HG03457 (cell line): ENCODE data around the gene ENHO.
"Not testable (repeated sequence)": the region's sequence is repeated elsewhere in the genome, so short reads cannot be mapped to it uniquely, and the experiment has no call there.

Experiments used
- ATAC-seq: cut with Tn5 transposase; IDR thresholded peaks from one replicate; pipeline ENCODE4 v1.9.1; 2021; ENCODE audit warnings: moderate number of reproducible peaks; ENCODE audit not compliant: unreplicated experiment

ENHO gene

DNA sequence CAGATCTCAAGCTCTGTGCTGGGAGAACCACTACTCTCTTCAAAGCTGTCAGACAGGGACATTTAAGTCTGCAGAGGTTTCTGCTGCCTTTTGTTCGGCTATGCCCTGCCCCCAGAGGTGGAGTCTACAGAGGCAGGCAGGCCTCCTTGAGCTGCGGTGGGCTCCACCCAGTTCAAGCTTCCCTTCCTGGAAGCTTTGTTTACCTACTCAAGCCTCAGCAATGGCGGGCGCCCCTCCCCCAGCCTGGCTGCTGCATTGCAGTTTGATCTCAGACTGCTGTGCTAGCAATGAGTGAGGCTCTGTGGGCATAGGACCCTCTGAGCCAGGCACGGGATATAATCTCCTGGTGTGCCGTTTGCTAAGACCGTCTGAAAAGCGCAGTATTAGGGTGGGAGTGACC is 9.3 kb upstream of the ENHO start:
- not testable (repeated sequence) for ATAC-seq

DNA sequence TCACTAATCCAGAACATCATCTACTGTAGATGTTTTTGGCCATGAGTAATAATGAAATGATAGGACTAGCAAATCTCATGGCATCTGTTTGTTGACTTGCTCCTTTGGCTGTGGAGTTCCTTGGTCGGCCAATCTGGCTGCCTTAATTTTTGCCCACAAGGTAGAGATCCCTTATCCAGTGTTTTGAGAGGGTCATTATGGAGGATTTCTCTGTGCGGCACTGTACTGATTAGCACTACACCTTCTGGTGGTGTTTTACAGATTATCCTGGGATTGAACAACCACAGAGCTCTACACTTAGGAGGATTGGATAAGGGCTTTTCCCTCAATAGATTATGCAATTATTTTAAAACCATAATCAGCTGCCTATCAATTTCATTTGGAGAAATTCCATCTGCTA is 3.2 kb upstream of the ENHO start:
- ATAC-seq, result no peak

DNA sequence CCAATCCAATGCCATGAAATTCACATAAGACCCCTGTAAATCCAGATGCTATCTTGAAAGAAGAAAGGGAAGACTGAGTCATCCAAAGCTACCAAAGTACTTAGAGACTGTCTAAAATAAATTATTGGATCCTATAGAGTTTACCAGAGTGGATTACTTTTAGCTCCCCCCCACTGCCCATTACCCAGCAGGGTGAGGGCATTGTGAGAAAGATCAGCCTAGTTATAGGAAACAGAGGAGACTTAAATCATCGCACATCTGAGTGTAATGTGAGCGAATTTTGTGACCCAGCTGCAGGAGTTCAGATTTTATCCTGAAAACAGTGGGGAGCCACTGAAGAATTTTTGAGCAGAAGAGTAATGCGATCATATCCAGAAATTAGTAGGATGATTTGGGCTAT is 1.6 kb upstream of the ENHO start:
- no peak for ATAC-seq

DNA sequence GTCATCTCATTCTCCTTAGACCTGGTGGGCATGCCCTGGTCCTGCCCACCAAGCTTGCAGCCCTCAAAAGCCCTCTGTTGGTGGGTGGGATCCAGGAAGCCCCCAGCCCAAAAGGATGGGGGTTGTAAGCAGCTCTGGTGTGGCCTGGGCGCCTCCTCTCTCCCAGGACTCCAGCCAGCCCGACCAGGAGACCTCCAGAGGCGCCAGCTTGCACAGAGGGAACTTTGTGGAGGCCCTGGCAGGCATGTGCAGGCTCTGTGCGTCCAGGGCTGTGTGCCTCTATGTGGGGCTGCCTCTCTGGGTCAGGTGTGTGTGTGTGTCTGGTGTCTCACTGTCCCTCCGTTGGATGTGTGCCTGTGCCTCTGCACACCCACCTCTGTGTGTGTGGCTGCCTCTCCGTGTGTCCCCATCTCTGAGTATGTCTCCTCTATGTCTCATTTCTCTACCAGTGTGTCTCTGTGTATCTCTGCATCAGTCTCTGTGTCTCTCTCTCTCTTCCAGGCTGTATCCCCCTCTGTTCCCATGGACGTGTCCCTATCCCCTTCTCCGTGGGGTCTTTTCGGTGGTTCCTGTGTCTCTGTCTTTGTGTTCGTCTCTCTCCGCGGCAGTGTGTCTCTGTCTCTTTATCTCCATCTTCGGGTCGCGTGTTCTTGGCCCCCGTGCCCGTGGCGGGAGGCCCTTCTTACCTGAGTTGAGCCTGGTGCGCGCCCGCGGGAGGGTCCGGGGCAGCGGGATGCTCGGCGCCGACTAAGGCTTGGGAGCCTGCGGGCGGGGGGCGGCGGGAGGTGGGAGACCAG is 501 bp downstream of the ENHO start:
- no peak for ATAC-seq

DNA sequence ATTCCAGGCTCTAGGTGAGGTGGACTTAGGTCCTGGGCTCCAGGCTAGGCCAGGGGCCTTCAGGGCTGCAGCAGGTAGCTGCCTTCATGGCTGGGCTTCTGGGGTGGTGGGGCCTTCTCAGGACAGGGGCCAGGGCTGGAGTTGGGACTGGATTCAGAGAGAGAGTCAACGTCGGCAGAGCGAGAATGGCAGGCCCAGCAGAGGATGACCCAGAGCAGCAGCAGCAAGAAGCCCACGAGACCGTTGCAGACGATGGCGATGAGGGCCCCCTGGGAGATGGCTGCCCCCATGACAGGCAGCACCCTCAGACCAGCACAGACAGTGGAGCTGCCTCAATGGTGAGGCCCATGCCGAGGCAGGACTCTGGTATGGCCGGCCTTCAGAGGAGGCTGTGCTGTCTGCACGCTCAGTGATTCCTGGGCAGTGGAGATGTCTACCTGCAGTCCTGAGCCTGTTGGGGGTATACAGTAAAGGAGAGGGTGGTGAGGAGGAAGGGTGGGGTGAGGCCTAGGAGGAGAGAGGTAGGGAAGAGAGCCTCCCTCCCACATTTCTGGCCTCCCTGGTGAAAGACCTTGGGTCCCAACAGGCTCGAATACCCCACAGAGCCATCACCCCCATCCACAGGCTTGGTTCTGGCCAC is 1.3 kb downstream of the ENHO start:
- ATAC-seq, result no peak

DNA sequence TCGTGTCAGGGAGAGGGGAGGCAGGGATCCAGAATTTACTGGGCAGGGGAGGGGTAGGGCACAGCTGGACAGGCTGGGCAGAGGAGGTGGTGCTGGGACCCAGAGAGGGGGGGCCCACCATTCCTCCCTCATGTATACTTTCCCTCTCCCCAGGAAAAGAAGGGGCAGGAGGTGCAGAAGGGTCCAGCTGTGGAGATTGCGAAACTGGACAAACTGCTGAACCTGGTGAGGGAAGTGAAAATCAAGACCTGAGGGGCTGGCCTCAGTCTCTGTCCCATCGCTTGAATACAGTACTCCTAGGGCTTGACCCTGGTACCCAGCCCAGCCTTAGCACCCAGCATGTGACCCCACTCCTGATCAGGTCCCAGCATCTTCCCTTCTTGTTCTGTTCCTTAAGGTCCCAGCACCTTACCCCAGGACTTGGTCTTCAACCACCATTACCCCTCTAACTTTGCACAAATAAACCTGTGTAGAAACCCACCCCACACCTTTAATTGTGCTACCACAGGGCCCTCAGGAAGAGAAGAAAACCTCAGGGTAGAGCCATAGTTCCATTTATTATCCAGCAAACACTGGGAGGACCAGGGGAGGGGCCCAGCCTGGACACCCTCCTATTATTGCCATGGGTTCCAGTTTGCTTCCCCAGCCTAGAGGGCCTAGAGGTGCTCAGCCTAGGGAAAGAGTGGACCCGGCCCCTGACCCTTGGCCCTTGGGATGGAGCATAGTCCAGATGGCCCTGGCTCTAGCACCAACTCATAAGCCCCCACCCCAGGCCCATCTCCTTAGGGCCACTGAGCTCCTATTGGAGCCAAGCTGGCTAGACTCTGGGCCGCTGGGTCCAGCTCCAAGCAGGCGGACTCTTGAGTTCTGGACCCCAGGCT is 2.0 kb downstream of the ENHO start:
- ATAC-seq, result no peak

DNA sequence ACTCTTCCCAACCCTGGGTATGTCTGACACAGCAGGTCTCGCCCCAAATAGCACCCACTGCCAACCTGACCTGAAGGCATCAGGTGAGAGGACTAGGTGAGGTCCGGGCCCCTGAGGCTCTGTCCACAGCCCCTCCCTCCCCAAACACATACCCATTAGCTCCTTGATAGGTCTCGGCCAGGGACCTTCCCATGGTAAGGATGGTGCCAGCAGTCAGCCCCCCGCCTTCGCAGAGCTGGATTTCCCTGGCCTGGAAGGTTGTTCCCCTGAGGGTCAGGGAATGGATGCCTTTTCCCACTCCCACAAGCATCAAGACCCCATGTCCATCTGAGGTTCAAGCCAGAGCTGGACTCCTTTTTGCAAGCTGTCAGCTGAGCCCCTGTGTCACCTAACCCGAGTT is 2.7 kb downstream of the ENHO start:
- no peak for ATAC-seq

DNA sequence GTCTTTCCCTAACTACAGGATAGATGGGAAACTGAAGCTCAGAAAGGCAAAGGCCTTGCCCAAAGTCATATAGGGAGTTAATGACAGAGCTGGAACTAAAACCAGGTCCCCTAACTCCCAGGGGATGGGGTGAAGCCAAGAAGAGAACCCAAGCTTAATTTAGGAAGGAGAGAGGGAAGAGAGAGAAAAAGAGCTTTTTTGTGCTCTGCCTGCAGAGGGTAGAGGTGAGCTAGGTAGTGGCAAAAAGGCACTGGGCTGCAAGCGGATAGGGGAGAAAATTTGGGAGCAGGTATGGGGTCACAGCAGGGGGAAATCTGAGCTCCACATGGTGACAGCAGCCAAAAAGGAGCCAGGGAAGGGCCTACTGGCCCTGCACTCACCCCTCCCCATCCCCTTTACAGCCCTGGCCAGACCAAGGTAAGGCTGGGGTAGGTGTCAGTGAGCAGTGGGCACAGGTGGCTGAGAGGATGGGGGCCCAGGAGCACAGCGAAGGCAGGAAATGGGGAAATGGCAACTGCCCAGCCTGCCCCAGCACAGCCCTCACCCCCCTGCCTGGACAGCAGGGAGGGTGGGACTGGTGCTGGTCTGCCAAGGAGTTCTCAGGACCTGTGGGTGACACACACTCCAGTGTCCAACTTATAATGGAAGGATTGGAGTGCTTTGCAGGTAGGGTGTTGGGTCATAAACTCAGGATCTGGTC is 3.3 kb downstream of the ENHO start:
- ATAC-seq, result no peak

DNA sequence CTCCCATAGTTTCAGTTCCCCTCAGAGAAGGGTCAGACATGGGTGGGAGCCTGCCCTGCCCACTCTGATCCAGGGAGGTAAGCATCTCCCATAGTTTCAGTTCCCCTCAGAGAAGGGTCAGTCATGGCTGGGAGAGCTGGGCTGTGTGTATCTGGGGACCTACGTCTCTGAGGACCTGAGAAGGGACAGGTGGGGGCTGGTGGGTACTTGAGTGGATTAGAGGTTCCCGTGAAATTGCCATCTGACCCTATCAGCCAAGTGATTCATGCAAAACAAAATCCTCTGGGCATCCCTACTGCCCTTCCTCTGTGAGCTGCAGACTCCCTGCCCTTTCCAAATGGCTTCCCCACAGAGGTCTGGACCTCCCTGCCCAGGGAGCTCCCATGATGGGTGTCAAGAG is 3.9 kb downstream of the ENHO start:
- ATAC-seq, result no peak

DNA sequence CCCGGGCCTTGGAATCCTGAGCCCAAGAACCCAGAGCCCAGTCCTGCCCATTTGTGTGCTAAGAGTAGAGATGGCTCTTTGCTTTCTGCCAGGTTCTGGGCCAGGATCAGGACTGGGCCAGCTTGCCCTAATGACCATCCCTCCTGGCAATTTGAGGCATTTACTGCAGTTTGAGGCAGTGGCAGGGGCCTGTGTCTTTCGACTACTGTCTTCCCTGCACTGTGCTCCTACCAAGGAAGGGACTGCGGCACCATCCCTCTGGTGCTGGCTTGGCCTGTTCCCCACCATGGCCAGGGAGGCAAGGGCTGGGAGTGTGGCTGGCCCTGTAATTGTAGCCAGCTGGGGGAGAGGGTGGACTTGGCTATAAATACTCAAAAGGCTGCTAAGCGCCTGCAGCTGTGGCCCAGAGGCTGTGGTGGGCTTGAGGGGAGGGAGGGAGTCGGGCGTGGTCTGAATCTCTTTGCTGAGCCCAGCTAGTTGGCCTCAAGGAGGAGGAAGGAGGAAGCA is 4.6 kb downstream of the ENHO start:
- ATAC-seq, result no peak

DNA sequence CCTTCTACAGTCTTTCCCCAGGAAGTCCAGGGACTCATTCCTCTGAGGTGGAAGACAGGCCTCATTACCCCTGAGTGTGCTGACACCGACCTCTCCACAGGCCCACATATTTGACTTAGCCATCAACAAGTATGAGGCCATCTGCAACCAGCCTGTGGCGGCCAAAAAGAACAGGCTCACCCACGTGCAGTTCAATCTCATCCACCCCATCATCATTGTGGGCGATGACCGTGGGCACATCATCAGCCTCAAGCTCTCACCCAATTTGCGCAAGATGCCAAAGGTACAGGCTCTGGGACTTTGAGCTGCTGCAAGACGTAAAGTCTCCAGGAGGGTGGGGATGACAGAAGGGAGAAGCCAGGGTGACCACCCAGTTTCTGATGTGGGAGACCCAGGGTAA is 5.6 kb downstream of the ENHO start:
- ATAC-seq, result no peak

DNA sequence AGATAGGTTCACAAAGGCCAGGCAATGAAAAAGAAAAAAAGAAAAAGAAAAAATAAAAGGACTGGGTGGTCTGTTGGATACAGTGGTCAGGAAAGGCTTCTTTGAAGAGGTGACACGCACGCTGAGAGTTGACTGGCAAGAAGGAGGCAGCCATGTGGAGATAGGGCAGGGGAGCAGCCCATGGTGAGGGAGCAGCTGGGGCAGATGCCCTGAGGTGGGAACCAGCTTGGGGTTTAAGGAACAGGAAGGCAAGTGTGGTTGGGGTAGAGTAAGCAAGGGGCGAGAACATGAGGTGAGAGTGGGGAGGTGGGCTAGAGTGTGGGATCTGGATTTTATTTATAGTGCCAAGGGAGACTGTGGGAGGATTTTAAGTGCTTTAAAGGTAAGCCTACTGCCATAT is 6.8 kb downstream of the ENHO start:
- ATAC-seq, result no peak

DNA sequence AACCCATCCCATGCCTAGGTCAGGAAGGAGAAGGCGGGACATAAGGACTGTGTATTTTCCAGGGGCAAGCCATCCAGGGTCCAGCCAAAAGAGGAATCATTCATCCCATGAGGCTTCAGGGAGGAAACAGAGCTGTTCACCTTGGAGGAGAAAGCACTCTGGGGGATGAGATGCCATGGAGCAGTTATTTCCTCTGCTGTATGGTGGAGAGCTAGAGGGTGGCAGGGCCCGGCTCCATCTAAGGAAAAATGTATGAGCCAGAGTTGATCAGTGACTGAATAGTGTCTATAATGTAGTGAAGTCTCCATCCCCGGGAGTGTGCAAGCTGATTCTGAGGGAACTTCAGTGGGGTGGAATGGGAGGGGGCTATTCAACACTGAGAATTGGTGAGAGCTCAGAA is 8.0 kb downstream of the ENHO start:
- ATAC-seq, result no peak

DNA sequence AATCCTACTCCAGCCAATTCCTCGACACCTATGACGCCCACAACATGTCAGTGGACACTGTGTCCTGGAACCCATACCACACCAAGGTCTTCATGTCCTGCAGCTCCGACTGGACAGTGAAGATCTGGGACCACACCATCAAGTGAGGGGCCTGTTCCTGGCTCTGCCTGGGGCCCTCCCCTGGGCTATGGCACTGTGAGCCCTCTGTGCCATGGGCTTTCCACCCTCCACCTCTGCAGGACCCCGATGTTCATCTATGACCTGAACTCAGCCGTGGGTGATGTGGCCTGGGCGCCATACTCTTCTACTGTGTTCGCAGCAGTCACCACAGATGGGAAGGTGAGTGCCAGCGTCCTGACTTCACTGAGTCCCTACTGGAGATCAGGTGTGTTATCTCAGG is 8.4 kb downstream of the ENHO start:
- ATAC-seq, result no peak

DNA sequence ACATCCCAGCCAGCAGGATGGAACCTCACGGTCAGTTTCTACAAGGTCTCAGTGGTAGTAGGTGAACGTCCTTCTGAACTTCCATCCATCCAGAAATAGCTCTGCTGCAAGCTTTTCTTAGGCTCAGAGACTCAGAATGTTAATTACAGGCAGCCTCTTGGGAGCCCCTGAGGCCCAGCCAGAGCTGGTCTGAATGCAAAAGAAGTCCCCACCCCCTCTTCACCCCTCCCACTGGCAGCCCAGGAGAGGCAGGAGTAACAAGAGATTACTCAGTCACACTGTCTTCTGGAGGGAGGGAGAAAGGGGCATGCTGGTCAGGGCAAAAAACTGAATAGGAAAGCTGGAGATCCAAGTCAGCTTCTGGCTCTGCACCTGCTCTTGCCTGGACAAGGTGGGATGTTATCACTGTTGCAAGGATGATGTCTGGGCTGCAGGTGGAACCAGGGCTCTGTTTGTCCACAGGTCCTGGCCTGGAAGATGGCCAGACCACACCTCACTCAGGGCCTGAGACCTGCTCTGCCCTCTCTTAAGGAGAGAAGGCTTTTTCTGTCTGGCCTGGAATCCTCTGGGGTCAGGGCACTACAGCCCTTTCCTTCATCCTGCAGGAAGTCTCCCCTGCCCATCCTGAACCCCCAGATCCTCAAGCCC is 9.1 kb downstream of the ENHO start:
- ATAC-seq, result no peak

DNA sequence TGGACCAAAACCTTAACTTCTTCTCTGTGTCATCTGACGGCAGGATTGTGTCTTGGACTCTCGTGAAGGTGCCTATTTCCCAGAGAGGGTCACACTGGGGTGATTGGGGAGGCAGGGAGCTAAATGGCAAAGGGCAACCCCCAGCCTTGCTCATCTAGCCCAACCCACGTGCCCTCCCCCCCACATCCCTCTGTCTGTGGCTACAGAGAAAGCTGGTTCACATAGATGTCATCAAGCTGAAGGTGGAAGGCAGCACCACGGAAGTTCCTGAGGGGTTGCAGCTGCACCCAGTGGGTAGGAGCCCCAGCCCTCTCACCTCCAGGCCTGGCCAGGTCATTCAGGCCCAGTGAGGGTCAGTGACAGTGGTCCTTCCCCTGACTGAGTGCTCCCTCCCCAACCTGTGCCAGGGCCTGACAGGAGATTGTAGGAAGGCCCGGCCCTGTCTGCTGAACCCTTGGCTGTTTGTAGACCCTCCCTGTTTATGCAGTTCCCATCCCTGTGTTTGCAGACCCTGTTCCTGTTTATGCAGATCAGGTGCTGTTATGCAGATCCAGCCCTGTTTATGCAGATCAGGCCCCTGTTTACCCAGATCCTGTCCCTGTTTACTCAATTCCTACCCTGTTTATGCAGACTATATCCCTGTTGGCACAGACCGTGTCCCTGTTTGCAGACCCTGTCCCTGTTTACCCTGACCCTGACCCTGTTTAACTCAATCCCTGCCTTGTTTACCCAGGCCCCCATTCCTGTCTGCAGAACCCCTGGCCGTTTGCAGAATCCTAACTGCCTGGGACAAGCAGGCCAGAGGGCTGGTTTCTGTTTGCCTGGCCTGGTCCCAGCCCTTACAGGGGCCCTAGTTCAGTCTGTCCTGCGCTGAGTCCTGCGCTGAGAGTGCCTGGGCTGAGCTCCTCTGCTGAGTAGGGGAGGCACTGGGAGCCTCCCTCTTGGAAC is 10.4 kb downstream of the ENHO start:
- no peak for ATAC-seq

DNA sequence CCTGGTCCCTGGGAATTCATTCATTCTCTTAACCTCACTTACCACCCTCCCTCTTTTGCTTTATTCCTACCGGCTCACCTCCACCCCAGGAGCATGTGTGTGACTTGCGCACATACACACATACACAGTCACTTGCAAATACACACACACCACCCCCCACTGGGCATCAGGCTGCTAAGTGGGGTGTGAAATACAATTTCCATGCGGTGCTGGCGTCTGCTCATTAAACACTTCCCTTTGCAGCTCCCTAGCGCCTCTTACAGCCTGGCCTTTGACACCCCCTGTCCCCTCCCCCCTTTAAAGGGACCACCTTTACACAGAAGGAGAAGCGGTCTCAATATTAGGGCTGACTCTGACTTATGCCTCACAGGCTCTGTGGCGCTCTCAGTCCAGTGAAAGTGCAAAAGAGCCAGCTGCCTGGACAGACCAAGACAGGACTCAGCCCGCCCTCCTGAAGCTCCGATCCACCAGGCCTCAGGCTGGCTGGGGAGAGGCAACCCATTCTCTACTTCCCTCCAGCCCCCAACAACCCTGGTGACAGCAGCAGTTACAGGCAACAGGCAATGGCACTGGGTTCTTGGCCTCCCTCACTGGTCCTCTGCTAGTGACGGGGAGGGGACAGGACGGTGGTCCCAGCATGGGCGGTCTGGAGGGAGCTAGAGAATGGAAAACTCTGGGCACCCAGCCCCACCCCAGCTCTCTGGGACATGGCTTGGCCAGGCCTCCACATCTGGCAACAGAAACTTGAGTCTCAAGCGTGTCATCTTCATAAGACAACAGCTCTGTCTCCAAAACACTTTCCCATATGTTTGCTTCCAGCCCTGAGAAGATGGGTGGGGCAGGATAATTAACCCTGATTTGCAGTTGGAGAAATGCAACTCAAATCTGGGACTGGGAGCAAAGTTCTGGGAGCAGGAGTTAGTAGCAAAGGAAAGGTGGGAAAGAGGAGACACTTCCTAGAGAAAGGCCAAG is 12.0 kb downstream of the ENHO start:
- no peak for ATAC-seq

DNA sequence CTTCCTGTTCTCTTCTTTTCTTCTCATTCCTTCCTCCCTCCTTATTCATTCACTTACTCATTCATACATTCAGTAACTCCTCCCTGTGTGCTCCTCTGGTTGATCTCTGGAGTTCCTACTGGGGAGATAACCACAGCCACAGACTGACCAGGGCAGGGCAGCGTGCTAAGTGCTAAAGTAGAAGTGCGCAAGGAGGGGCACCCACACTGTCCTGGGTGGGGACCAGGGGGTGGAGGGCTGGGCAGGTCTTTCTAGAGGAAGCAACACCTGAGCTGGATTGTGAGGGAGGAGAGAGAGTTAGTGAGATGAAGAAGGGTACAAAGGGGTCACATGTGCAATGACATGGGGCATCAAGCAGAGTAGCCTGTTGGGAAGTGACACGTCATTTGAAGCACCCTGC is 13.8 kb downstream of the ENHO start:
- no peak for ATAC-seq
